Activated T-cell treated with anti-CD3 and anti-CD28 coated beads, Interleukin-2, amount 50 U/mL, for 4 hours (primary cell): ENCODE results near the gene GRB7. TPM values are rescaled to one million over a fixed set of nuclear protein-coding genes. Genes with fewer than 3 reads are reported as not detected.

Experiments
- ATAC-seq, 2 donors: fragments of 200-7000 bp; cut with Tn5 transposase; one replicate each; pipeline ENCODE4 v1.10.0; 2021
- DNase-seq: peaks from one replicate; pipeline ENCODE4 v3.0.0-alpha.2; 2020
- H3K27me3 Mint-ChIP-seq: one replicate; pipeline ENCODE4 v1.8.0; 2021; ENCODE audit warnings: low read depth, mixed read lengths
- H3K36me3 Mint-ChIP-seq: one replicate; pipeline ENCODE4 v1.8.0; 2022; ENCODE audit warnings: mixed read lengths; ENCODE audit not compliant: insufficient read depth
- H3K4me1 Mint-ChIP-seq: one replicate; pipeline ENCODE4 v1.8.0; 2021; ENCODE audit warnings: low read depth, mixed read lengths
- H3K4me3 Mint-ChIP-seq: one replicate; pipeline ENCODE4 v1.8.0; 2021; ENCODE audit warnings: mild to moderate bottlenecking, moderate library complexity, mixed read lengths
- H3K9me3 Mint-ChIP-seq: one replicate; pipeline ENCODE4 v1.8.0; 2021; ENCODE audit warnings: mixed read lengths
- total RNA-seq, 3 donors: library from RNA; stranded (reverse); gene quantifications; one replicate each; pipeline ENCODE4 v1.2.1, GENCODE V29; 2021

The GRB7 gene
- total RNA-seq, 3 donors from 2014 or later, result 0.43 to 0.73 (median 0.47) TPM

DNA sequence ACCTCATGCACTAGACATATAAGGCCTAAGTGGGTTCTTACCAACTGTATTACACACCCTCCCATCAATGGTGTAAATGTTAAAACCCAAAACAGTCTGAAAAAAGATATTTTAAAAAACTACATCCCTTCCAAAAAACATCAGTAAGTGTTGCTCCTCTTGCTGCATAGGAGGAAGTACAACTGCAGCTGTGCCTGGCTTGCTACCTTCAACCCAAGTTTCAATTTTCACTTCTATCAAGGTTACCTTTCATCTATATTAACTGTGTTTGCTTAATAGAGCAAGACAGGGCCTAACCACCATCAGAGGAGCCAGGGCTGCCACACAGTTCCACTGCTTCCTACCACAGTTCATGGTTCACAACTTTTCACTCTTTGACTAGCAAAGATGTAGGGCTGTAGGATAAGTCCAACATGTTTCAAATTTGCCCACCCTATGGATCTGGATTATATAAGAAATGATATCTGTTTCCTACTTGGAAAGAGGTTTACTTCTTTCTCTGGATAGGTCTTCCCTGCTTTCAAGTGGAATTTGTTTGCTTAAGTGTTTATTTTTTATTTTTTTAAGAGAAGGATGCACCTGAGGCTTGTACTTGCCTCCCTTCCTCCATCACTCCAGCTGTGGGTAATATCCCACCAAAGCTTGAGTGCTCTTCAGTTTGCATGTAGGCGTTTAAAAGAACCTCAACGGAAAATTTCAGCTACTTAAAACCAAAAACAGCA is 56.7 kb downstream of the GRB7 start:
- Mint-ChIP-seq H3K27me3 (no peaks in the 10 kb centered on the region), H3K36me3 (peaks cover 29% of the 10 kb centered on the region), H3K4me3 (peak overlapping the region; percentile 16), H3K9me3 (no peaks in the 10 kb centered on the region), H3K4me1 (peaks cover 77% of the 10 kb centered on the region)
- ATAC-seq, result peak in 1 of 2 donors; percentile 7
- no peak for DNase-seq

Other genes with a start within 250 kb of the GRB7 start
- gene NEUROD2, start 130.0 kb upstream of the GRB7 start, total RNA-seq, result not detected
- gene PPP1R1B, start 111.0 kb upstream of the GRB7 start, total RNA-seq, result under 1 TPM in 1 of 3 donors, not detected in 2; 0.18 TPM
- 10 to 100 TPM; 66.0 to 67.1 (median 66.4) TPM for gene STARD3, start 100.8 kb upstream of the GRB7 start, total RNA-seq
- gene TCAP, start 72.6 kb upstream of the GRB7 start, total RNA-seq, result 1 to 10 TPM in 2 of 3 donors, under 1 TPM in 1; 0.73 to 1.4 (median 1.4) TPM
- gene PNMT, start 69.5 kb upstream of the GRB7 start, total RNA-seq, result not detected
- 10 to 100 TPM; 14.6 to 16.5 (median 16.3) TPM for gene PGAP3, start 49.9 kb upstream of the GRB7 start, total RNA-seq
- gene ERBB2, start 37.9 kb upstream of the GRB7 start, total RNA-seq, result 1 to 10 TPM; 2.3 to 3.4 (median 2.9) TPM
- 10 to 100 TPM; 43.2 to 48.6 (median 45.7) TPM for gene MIEN1, start 7.4 kb upstream of the GRB7 start, total RNA-seq
- 100 to 1,000 TPM in 1 of 3 donors, 10 to 100 TPM in 2; 82.3 to 106 (median 91.6) TPM for gene IKZF3, start 126.4 kb downstream of the GRB7 start, total RNA-seq
- gene ZPBP2, start 130.3 kb downstream of the GRB7 start, total RNA-seq, result under 1 TPM in 2 of 3 donors, not detected in 1; 0.16 to 0.28 TPM
- gene GSDMB, start 180.7 kb downstream of the GRB7 start, total RNA-seq, result 1 to 10 TPM; 4.1 to 5.1 (median 4.7) TPM
- 10 to 100 TPM; 48.9 to 71.0 (median 52.1) TPM for gene ORMDL3, start 189.7 kb downstream of the GRB7 start, total RNA-seq
- not detected for gene LRRC3C, start 189.8 kb downstream of the GRB7 start, total RNA-seq
- gene GSDMA, start 225.1 kb downstream of the GRB7 start, total RNA-seq, result 1 to 10 TPM in 1 of 3 donors, under 1 TPM in 2; 0.32 to 1.6 (median 0.41) TPM
- 100 to 1,000 TPM; 276 to 288 (median 280) TPM for gene PSMD3, start 242.9 kb downstream of the GRB7 start, total RNA-seq